CD4-positive, alpha-beta T cell treated with Interleukin-2 at 100 ng/mL for 4 hours (primary cell): ENCODE measurements around the gene OR4C15.

Source experiments
- DNase-seq: peaks from one replicate; pipeline ENCODE4 v3.0.0-alpha.2; 2020; ENCODE audit warnings: low spot score

OR4C15 gene

GRCh38 chr11:55554169-55554568 lies at the start of gene OR4C15:
OR4C15 (plus strand) TSS chr11:55554469; CDS start chr11:55554469, 0 bp downstream.
- no peak for DNase-seq

- DNase-seq = no peak
Measured at GRCh38 chr11:55571828-55572227, 17.6 kb downstream of the OR4C15 start, which contains the start of gene OR4C16. OR4C16 (plus strand) TSS chr11:55572128; CDS start chr11:55572128, 0 bp downstream.

GRCh38 chr11:55572548-55572947 lies 18.3 kb downstream of the OR4C15 start:
- no peak for DNase-seq
